DMS153 treated with DMSO at 0.1 percent for 48 hours (cell line): ENCODE measurements around the gene EXOSC5.
A peak's percentile ranks its signal among the peaks of the same experiment; 100 is the strongest.
"Not testable (repeated sequence)": the region's sequence is repeated elsewhere in the genome, so short reads cannot be mapped to it uniquely, and the experiment has no call there.

Source experiments
- DNase-seq: peaks from one replicate; lab custom pipeline; 2025; ENCODE audit not compliant: unreplicated experiment; lab: John Stamatoyannopoulos, UW

Gene EXOSC5

GRCh38 chr19:41397086-41398049, at the start of gene EXOSC5, which contains the start of gene BCKDHA:
Gene EXOSC5, minus strand, starts transcription at chr19:41397359. Its CDS starts 31 bp downstream, at chr19:41397328.
Gene BCKDHA, plus strand, starts transcription at chr19:41397818. Its CDS starts 10 bp downstream, at chr19:41397828.
- DNase-seq, result peak; percentile 99

DNA sequence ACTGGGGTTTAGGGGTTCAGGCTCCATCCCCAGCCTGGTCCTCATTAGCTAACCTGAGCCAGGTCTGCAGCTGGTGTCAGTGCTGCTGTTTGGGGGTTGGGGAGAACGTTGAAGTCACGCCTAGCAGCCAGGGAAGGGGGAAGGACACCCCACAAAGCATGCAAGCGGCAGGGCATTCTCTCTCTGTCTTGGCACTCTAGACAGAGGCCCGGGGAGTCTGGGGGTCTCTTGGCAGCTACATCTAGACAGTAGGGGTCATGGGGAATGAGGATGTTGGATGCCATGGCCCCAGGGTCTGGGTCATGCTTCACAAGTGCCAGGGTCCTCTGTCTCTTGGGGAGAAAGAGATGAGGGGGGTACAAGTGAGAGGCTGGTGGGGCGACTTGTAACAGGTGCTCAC, 48.4 kb upstream of the EXOSC5 start:
- no peak for DNase-seq

- DNase-seq, result no peak
These were observed 46.8 kb upstream of the EXOSC5 start for GRCh38 chr19:41443813-41444455.

DNA sequence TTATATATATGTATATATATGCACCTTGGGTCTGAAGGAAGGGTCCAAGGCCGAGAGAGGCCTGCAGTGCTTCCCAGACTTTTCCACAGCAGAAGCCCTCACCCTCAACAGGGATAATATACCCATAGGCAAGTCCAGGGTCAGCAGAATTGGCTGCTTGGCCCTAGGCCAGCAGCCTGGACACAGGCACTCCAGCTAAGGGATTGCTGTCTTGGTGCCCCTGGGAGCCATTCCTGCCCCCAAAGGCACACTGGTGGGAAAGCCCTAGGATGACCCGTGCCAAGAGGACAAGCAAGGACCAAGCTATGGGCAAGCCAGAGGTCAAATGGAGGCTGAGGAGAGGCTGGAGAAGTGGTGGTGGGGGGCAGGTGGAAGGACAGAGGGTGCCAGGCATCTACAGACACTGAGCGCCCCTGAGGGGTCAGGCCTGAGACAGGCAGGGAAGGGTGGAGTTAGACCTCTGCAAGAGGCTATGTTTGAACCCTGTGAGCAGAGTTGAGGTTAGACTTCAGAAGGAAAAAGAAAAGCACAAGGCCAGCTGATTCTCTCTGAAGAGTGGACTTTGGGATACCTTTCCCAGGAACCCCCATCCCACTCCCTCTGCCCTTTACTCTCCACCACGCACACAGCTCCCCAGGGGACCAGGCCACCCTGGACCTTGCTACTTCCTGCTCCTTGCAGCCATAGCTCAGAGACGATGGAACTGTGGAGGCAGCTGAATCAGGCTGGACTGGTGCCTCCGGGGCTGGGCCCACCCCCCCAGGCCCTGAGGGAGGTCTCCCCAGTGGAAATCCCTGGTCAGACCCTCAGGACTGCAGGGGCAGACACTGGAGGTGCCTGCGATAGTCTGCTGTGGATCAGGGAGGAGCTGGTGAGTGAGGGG, 45.6 kb upstream of the EXOSC5 start, which contains the start of gene ERICH4:
Gene ERICH4 (plus strand): TSS at position 684 of the 883 bp plus-strand sequence. CDS start 14 bp downstream, at position 698.
- DNase-seq, result no peak

DNA sequence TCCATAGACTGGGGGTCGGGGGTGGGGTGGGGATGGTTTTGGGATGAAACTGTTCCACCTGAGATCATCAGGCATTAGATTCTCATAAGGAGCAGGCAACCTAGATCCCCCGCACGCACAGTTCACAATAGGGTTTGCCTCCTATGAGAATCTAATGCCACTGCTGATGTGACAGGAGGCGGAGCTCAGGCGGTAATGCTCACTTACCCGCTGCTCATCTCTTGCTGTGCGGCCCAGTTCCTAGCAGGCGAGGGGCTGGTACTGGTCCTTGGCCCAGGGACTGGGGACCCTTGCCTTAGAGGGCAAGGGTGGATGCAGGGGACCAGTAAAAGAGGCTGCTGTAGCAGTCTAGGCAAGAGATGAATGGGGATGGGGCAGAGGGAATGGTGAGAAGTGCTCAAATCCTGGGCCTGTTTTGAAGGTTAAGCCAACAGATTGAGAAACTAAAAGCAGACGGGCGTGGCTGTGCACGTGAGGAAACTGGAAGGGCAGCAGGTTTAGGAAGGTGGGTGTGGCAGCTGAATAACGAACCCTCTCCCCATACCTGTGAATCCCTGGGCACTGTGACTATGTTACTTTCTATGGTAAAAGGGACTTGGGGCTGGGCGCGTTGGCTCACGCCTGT, 44.3 kb upstream of the EXOSC5 start:
- no peak for DNase-seq

DNA sequence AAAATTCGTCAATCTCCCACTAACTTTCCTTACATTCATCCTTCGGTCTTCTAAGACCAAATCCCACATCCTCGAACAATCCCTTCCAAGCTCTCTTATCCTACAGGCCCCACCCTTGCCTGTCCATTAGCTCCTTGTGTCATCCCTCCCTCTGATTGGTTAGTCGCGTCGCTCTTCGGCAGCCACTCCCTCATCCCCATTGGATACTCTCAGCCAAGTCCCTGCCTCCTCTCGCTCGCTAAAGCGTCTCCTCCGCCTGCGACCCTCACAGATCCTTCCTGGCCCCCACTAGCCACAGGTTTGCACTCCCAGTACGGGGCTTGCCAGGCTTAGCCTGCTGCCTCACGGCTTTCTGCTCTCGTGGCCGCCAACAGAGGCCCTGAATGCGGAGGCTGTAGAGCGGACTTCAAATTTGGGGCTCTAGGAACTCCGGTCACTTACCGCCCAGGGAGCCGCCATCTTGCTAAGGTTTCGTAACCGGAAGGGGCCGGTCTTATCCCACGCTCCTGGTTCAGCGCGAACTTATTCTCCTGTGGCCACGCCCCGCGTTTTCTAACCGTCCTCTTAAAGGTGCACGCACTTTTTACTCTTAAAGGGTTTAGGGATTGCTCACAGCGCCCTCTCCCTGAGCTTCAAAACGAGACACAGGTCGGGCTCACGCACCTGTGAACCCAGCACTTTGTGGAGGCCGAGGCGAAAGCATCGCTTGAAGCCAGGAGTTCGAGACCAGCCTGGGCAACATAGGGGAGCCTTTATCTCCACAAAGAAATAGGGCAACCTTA, 42.5 kb upstream of the EXOSC5 start, which contains the start of gene DMAC2:
Gene DMAC2 (minus strand): TSS at position 472 of the 782 bp plus-strand sequence. CDS start 13 bp downstream, at position 459.
- peak; percentile 98 for DNase-seq

- no peak for DNase-seq
These were observed 40.9 kb upstream of the EXOSC5 start for GRCh38 chr19:41437944-41438574.

- DNase-seq, result no peak
These were observed 39.5 kb upstream of the EXOSC5 start for GRCh38 chr19:41436674-41436951.

DNA sequence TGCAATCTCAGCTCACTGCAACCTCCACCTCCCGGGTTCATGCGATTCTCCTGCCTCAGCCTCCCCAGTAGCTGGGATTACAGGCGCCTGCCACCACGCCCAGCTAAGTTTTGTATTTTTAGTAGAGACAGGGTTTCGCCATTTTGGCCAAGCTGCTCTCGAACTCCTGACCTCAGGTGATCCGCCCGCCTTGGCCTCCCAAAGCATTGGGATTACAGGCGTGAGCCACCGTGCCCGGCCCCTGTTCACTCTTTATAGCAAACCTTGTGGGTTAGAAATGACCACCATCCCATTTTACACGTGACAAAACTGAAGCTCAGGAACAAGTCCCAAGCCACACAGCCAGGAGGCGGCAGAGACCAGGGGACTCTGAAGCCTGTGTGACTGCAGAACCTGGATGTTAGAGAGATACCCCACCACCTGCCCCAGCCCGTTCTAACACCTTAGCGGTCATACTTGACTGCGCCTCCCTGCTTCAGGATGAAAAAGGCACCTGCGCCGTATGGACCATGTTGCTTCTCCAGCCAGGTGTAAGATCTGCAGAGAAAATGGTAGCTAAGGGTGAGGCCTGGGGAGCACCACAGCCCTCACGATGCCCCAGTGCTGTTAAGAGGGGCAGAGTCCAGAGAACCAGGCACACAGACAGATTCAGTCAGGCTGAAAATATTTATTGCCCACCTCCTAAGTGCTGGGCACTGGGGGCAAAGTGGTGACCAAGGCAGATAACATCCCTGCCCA, 38.9 kb upstream of the EXOSC5 start:
- no peak for DNase-seq

- DNase-seq, result not testable (repeated sequence)
These were observed 38.2 kb upstream of the EXOSC5 start for GRCh38 chr19:41435376-41435775.

DNA sequence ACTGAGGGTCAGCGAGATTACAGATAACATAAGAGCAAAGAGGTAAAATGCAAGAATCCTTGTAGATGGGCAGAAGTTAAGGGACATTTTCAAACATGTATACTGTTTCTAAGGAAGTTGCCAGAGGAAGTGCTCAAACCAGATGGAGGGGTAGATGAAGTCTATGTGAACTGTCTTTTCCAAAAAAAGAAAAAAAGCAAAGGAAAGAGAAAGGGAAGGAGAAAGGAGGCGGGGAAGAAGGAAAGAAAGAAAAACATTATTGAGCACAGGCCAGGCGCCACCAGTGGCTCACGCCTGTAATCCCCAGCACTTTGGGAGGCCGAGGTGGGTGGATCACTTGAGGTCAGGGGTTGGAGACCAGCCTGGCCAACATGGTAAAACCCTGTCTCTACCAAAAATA, 37.3 kb upstream of the EXOSC5 start:
- DNase-seq, result no peak

GRCh38 chr19:41433171-41433570, 36.0 kb upstream of the EXOSC5 start:
- DNase-seq, result no peak

- no peak for DNase-seq
These were observed 34.5 kb upstream of the EXOSC5 start for GRCh38 chr19:41431426-41432386.

DNA sequence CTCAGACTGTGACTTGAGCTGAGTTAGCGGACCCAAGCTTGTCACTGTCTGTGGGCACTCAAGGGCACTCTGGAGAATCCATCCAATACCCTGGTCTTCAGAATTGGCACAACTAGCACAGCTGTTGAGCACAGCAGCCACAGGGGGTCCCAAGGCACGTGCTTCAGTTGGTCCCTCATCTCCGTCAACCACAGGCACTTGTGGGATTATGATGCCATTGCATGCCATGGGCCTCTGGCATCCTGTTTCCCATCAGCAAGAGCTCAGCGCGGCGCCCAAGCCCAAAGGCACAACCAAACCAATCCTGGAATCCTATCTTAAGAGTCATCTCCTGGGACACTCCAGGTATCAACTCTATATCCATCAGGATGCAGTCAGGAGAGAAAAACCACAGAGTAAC, 33.8 kb upstream of the EXOSC5 start:
- no peak for DNase-seq

- DNase-seq, result no peak
These were observed 31.3 kb upstream of the EXOSC5 start for GRCh38 chr19:41428481-41428859.

GRCh38 chr19:41427647-41428480, 30.7 kb upstream of the EXOSC5 start:
- DNase-seq, result peak; percentile 38
